ENCODE measurements around the gene ME3. TPM values are rescaled to one million over a fixed set of nuclear protein-coding genes. Genes with fewer than 3 reads are reported as not detected.
A peak's percentile ranks its signal among the peaks of the same experiment; 100 is the strongest.
"Not testable (repeated sequence)": the region's sequence is repeated elsewhere in the genome, so short reads cannot be mapped to it uniquely, and the experiment has no call there.

ME3 gene
- total RNA-seq, 1 experiment from 2014 or later = 70.1 TPM

- no peak for DNase-seq (ENCODE audit: low spot score)
Measured at GRCh38 chr11:86663761-86664160, 8.7 kb downstream of the ME3 start.

- no peak for DNase-seq (ENCODE audit: low spot score)
Measured at GRCh38 chr11:86663291-86663690, 9.1 kb downstream of the ME3 start.

- no peak for DNase-seq (ENCODE audit: low spot score)
Measured at GRCh38 chr11:86660736-86661135, 11.7 kb downstream of the ME3 start.

- no peak for DNase-seq (ENCODE audit: low spot score)
Measured at GRCh38 chr11:86660088-86660487, 12.3 kb downstream of the ME3 start.

- no peak for DNase-seq (ENCODE audit: low spot score)
Measured at GRCh38 chr11:86658534-86658933, 13.9 kb downstream of the ME3 start.

- DNase-seq (ENCODE audit: low spot score) = not testable (repeated sequence)
Measured at GRCh38 chr11:86645212-86645611, 27.2 kb downstream of the ME3 start.

GRCh38 chr11:86644291-86644690 lies 28.1 kb downstream of the ME3 start:
- no peak for DNase-seq (ENCODE audit: low spot score)

- DNase-seq (ENCODE audit: low spot score) = no peak
Measured at GRCh38 chr11:86641537-86642261, 30.7 kb downstream of the ME3 start.

- no peak for DNase-seq (ENCODE audit: low spot score)
Measured at GRCh38 chr11:86639137-86639536, 33.3 kb downstream of the ME3 start.

GRCh38 chr11:86638673-86639072 lies 33.7 kb downstream of the ME3 start:
- DNase-seq (ENCODE audit: low spot score) = no peak

GRCh38 chr11:86637988-86638387 lies 34.4 kb downstream of the ME3 start:
- DNase-seq (ENCODE audit: low spot score) = no peak

GRCh38 chr11:86636275-86636674 lies 36.1 kb downstream of the ME3 start:
- no peak for DNase-seq (ENCODE audit: low spot score)

GRCh38 chr11:86632499-86633269 lies 39.7 kb downstream of the ME3 start:
- DNase-seq (ENCODE audit: low spot score) = peak; percentile 79

GRCh38 chr11:86630229-86630981 lies 42.0 kb downstream of the ME3 start:
- DNase-seq (ENCODE audit: low spot score) = no peak

GRCh38 chr11:86629045-86629706 lies 43.2 kb downstream of the ME3 start:
- no peak for DNase-seq (ENCODE audit: low spot score)

- no peak for DNase-seq (ENCODE audit: low spot score)
Measured at GRCh38 chr11:86627776-86628455, 44.5 kb downstream of the ME3 start.

GRCh38 chr11:86625981-86626380 lies 46.4 kb downstream of the ME3 start:
- no peak for DNase-seq (ENCODE audit: low spot score)

GRCh38 chr11:86625544-86625943 lies 46.9 kb downstream of the ME3 start:
- no peak for DNase-seq (ENCODE audit: low spot score)

- no peak for DNase-seq (ENCODE audit: low spot score)
Measured at GRCh38 chr11:86624366-86624765, 48.0 kb downstream of the ME3 start.

GRCh38 chr11:86623736-86624135 lies 48.7 kb downstream of the ME3 start:
- no peak for DNase-seq (ENCODE audit: low spot score)

- DNase-seq (ENCODE audit: low spot score) = no peak
Measured at GRCh38 chr11:86623041-86623621, 49.3 kb downstream of the ME3 start.
